SK-N-SH treated with all-trans-retinoic acid at 6 μM for 48 hours (cell line): Measurements from ENCODE around the gene RAB8B.

Experiments used
- ATAC-seq: fragments of 200-7000 bp; cut with Tn5 transposase; 3 replicates; pipeline ENCODE4 v1.9.1; 2020; ENCODE audit warnings: mild to moderate bottlenecking, moderate library complexity
- ARNTL ChIP-seq: fragments of 450-650 bp; formaldehyde crosslinking; IDR thresholded peaks from 2 replicates; pipeline ENCODE4 v1.5.0; 2020; ENCODE audit warnings: low read depth, mild to moderate bottlenecking, moderate library complexity, borderline replicate concordance
- BACH2 ChIP-seq: fragments of 250-450 bp; sonication (Bioruptor Pico); IDR thresholded peaks from 2 replicates; pipeline ENCODE4 v1.9.0; 2021; ENCODE audit warnings: mild to moderate bottlenecking, borderline replicate concordance
- CSDC2 ChIP-seq: fragments of 250-450 bp; sonication (Bioruptor Pico); IDR thresholded peaks from 2 replicates; pipeline ENCODE4 v1.5.0; 2020; ENCODE audit warnings: mild to moderate bottlenecking, moderate library complexity
- GLIS3 ChIP-seq: fragments of 250-450 bp; sonication (Bioruptor Pico); IDR thresholded peaks from 2 replicates; pipeline ENCODE4 v1.5.0; 2020; ENCODE audit warnings: mild to moderate bottlenecking, moderate library complexity
- ISL1 ChIP-seq: fragments of 250-450 bp; sonication (Bioruptor Pico); IDR thresholded peaks from 2 replicates; pipeline ENCODE4 v2.1.2; 2022; ENCODE audit warnings: mild to moderate bottlenecking, moderate library complexity
- OSR1 ChIP-seq: fragments of 250-450 bp; sonication (Bioruptor Pico); IDR thresholded peaks from 2 replicates; pipeline ENCODE4 v1.8.0; 2022; ENCODE audit warnings: moderate library complexity, mild to moderate bottlenecking, inconsistent platforms
- PPARA ChIP-seq: fragments of 250-450 bp; sonication (Bioruptor Pico); IDR thresholded peaks from 2 replicates; pipeline ENCODE4 v1.5.0; 2020; ENCODE audit warnings: mild to moderate bottlenecking, borderline replicate concordance
- RARB ChIP-seq: fragments of 250-450 bp; sonication (Bioruptor Pico); IDR thresholded peaks from 2 replicates; pipeline ENCODE4 v1.8.0; 2021; ENCODE audit warnings: mild to moderate bottlenecking, moderate library complexity
- SNAI2 ChIP-seq: fragments of 250-450 bp; sonication (Bioruptor Pico); IDR thresholded peaks from 2 replicates; pipeline ENCODE4 v1.5.0; 2020; ENCODE audit warnings: mild to moderate bottlenecking, moderate library complexity
- TCF4 ChIP-seq: fragments of 250-450 bp; sonication (Bioruptor Pico); IDR thresholded peaks from 2 replicates; pipeline ENCODE4 v1.8.0; 2021; ENCODE audit warnings: mild to moderate bottlenecking, moderate library complexity, borderline replicate concordance
- TOX ChIP-seq: fragments of 250-450 bp; sonication (Bioruptor Pico); IDR thresholded peaks from 2 replicates; pipeline ENCODE4 v1.8.0; 2021; ENCODE audit warnings: mild to moderate bottlenecking, moderate library complexity, borderline replicate concordance
- ZC3H10 ChIP-seq: fragments of 250-450 bp; sonication (Bioruptor Pico); IDR thresholded peaks from 2 replicates; pipeline ENCODE4 v1.5.1; 2021; ENCODE audit warnings: mild to moderate bottlenecking, moderate library complexity
- ZFP3 ChIP-seq: fragments of 250-450 bp; sonication (Bioruptor Pico); IDR thresholded peaks from 2 replicates; pipeline ENCODE4 v1.5.0; 2020; ENCODE audit warnings: mild to moderate bottlenecking, moderate library complexity
- ZFP30 ChIP-seq: fragments of 450-650 bp; formaldehyde crosslinking; IDR thresholded peaks from 2 replicates; pipeline ENCODE4 v1.5.0; 2022; ENCODE audit warnings: mild to moderate bottlenecking, moderate library complexity
- ZNF565 ChIP-seq: fragments of 450-650 bp; formaldehyde crosslinking; conservative IDR thresholded peaks from 2 replicates; pipeline ENCODE4 v1.5.0; 2020; ENCODE audit warnings: low read depth, mild to moderate bottlenecking, moderate library complexity
- ZNF70 ChIP-seq: fragments of 450-650 bp; formaldehyde crosslinking; IDR thresholded peaks from 2 replicates; pipeline ENCODE4 v1.5.0; 2020; ENCODE audit warnings: mild to moderate bottlenecking, moderate library complexity
- ZNF8 ChIP-seq: fragments of 450-650 bp; formaldehyde crosslinking; IDR thresholded peaks from 2 replicates; pipeline ENCODE4 v1.5.0; 2020; ENCODE audit warnings: mild to moderate bottlenecking, moderate library complexity
- TF ChIP-seq, protein P1 (sequence below): fragments of 250-450 bp; sonication (Bioruptor Pico); IDR thresholded peaks from 2 replicates; pipeline ENCODE4 v1.5.1; 2020; ENCODE audit warnings: low read depth, mild to moderate bottlenecking, moderate library complexity
- TF ChIP-seq, protein P2 (sequence below): fragments of 250-450 bp; sonication (Bioruptor Pico); IDR thresholded peaks from 2 replicates; pipeline ENCODE4 v1.8.0; 2020; ENCODE audit warnings: mild to moderate bottlenecking, moderate library complexity, borderline replicate concordance
- TF ChIP-seq, protein P3 (sequence below): fragments of 250-450 bp; sonication (Bioruptor Pico); IDR thresholded peaks from 2 replicates; pipeline ENCODE4 v1.8.0; 2021; ENCODE audit warnings: low read depth, mild to moderate bottlenecking, moderate library complexity, borderline replicate concordance
- TF ChIP-seq, protein P4 (sequence below): fragments of 250-450 bp; sonication (Bioruptor Pico); IDR thresholded peaks from 2 replicates; pipeline ENCODE4 v1.5.0; 2020; ENCODE audit warnings: mild to moderate bottlenecking, moderate library complexity

RAB8B gene

DNA sequence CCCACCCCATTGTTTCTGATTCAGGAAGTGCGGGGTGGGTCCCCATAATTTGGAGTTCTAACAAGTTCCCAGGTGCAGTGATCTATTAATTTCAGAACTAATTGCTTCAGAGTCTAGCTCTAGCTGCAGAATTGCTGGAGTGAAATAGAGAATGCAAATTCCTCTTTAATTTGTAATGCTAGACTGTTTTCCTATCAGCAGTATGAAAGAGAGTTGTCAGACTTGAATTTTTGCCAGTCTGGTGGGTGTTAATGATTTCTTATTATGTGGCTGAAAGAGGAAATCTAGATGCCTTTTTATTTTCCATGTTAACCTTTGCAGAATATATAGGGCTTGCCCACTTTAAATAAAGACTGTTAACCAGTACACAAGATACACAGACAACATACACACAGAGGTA is 111.7 kb downstream of the RAB8B start:
- no peak for ATAC-seq
- TF ChIP-seq ISL1 (CRISPR knock-in tag) (no peak), RARB (CRISPR knock-in tag) (no peak), ZFP30 (no peak), SNAI2 (CRISPR knock-in tag) (no peak), ARNTL (CRISPR knock-in tag) (no peak), ZNF565 (CRISPR knock-in tag) (no peak)
- TF ChIP-seq, protein P1, sequence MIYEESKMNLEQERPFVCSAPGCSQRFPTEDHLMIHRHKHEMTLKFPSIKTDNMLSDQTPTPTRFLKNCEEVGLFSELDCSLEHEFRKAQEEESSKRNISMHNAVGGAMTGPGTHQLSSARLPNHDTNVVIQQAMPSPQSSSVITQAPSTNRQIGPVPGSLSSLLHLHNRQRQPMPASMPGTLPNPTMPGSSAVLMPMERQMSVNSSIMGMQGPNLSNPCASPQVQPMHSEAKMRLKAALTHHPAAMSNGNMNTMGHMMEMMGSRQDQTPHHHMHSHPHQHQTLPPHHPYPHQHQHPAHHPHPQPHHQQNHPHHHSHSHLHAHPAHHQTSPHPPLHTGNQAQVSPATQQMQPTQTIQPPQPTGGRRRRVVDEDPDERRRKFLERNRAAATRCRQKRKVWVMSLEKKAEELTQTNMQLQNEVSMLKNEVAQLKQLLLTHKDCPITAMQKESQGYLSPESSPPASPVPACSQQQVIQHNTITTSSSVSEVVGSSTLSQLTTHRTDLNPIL (CRISPR knock-in tag) = no peak
- TF ChIP-seq, all 23 proteins: peak for 0

DNA sequence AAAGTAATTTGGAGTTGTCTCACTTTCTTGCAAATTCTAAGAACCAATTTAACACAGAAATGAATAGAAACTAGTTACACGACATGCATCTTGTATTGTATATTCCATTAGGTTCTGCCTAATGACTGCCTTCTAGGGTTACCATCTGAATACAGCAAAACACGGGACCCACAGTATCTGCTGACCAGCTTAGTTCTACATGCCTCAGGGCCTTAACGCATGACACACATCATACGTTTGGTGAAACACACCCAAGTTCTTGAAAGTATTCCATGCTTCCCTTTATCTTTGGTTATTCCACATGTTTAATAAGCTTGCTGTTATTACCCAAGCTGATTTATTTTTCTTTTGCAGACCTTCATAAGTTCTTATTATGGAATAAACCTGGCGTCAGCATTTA is 115.9 kb downstream of the RAB8B start:
- no peak for TF ChIP-seq ARNTL (CRISPR knock-in tag)
- no peak for TF ChIP-seq SNAI2 (CRISPR knock-in tag)
- TF ChIP-seq ZNF8 (CRISPR knock-in tag) = no peak
- TF ChIP-seq ISL1 (CRISPR knock-in tag) = no peak
- TF ChIP-seq ZNF565 (CRISPR knock-in tag) = no peak
- TF ChIP-seq ZFP30 = no peak
- no peak for TF ChIP-seq RARB (CRISPR knock-in tag)
- TF ChIP-seq, protein P2, sequence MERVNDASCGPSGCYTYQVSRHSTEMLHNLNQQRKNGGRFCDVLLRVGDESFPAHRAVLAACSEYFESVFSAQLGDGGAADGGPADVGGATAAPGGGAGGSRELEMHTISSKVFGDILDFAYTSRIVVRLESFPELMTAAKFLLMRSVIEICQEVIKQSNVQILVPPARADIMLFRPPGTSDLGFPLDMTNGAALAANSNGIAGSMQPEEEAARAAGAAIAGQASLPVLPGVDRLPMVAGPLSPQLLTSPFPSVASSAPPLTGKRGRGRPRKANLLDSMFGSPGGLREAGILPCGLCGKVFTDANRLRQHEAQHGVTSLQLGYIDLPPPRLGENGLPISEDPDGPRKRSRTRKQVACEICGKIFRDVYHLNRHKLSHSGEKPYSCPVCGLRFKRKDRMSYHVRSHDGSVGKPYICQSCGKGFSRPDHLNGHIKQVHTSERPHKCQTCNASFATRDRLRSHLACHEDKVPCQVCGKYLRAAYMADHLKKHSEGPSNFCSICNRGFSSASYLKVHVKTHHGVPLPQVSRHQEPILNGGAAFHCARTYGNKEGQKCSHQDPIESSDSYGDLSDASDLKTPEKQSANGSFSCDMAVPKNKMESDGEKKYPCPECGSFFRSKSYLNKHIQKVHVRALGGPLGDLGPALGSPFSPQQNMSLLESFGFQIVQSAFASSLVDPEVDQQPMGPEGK (CRISPR knock-in tag) = no peak
- no peak for TF ChIP-seq OSR1 (CRISPR knock-in tag)
- no peak for TF ChIP-seq TOX (CRISPR knock-in tag)
- no peak for TF ChIP-seq BACH2
- TF ChIP-seq GLIS3 (CRISPR knock-in tag) = no peak
- TF ChIP-seq, all 23 proteins: peak for 0
- ATAC-seq = no peak

DNA sequence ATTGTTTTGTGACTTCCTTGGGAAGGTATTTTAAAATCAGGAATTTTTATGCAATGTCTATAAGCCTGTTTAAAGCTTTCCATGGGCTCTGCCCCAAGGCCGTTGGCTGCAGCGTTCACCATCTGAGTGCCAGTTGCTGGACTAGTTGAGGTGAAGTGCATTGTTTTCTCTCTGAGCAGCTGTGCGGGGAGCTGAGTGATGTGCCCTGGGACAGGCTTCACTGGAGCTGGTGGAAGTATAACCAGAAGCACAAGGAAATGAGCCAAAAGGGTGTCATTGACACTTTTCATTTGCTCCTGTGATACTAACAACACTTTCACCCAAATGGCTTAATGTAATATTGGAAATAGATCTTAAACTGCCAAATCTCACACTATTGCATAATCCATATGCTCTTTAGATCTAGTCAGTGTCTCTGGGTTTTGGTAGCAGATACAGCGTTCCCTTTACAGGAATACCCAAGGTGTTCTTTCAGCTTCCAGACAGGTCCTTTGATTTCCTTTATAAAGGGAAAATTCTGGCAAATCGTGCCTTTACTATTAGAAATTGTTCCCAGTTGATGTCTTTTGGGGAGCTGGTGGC is 117.2 kb downstream of the RAB8B start:
- ATAC-seq = no peak
- TF ChIP-seq OSR1 (CRISPR knock-in tag) (no peak), SNAI2 (CRISPR knock-in tag) (no peak), PPARA (no peak)

DNA sequence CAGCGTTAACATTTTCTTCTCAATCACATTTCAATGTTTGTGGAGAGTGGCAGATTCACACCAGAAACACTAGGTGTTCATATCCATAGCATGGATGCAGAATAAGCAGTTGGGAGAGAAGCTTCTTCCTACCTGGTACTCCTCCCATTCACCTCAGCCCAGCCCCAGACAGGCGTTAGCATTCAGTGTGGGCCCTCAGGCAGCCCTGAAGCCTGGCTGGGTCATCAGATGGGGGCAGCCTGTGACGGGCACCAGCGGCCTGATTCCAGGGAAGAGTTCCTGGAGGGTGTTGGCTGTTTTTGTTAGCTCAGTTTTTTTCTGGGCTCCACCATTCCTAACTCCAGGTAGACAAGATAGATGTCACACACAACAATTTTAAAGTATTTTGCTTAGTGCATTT is 119.1 kb downstream of the RAB8B start:
- ATAC-seq = no peak
- TF ChIP-seq CSDC2 (CRISPR knock-in tag) (no peak), ZNF565 (CRISPR knock-in tag) (no peak), ARNTL (CRISPR knock-in tag) (no peak), ZFP30 (no peak), BACH2 (no peak), ZNF70 (CRISPR knock-in tag) (no peak), TCF4 (CRISPR knock-in tag) (no peak)
- TF ChIP-seq, protein P1 (CRISPR knock-in tag) = no peak
- TF ChIP-seq, protein P2 (CRISPR knock-in tag) = no peak
- TF ChIP-seq, all 23 proteins: peak for 0

DNA sequence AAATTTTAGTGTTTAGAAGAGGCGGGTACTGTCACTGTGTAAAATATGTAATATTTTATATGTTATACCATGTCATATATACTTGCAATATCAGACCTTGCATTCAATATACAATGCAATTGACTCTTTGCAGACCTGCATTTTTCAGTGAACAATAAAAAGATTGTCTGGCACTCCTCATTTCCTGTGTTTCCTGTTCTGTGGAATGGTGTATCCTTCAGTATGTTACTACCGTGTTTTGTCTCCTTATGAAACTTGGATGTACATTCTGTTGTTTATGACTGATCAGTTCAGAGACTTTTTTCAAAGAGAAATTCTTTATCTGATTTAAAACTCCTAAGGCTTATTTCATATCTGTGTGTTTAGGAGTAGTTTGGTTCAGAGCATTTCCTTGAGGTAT is 119.5 kb downstream of the RAB8B start:
- no peak for ATAC-seq
- TF ChIP-seq, protein P1 (CRISPR knock-in tag) = no peak
- no peak for TF ChIP-seq TOX (CRISPR knock-in tag)
- TF ChIP-seq, protein P3, sequence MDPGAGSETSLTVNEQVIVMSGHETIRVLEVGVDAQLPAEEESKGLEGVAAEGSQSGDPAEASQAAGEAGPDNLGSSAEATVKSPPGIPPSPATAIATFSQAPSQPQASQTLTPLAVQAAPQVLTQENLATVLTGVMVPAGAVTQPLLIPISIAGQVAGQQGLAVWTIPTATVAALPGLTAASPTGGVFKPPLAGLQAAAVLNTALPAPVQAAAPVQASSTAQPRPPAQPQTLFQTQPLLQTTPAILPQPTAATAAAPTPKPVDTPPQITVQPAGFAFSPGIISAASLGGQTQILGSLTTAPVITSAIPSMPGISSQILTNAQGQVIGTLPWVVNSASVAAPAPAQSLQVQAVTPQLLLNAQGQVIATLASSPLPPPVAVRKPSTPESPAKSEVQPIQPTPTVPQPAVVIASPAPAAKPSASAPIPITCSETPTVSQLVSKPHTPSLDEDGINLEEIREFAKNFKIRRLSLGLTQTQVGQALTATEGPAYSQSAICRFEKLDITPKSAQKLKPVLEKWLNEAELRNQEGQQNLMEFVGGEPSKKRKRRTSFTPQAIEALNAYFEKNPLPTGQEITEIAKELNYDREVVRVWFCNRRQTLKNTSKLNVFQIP (CRISPR knock-in tag) = no peak
- no peak for TF ChIP-seq ZNF565 (CRISPR knock-in tag)
- TF ChIP-seq OSR1 (CRISPR knock-in tag) = no peak
- no peak for TF ChIP-seq ZC3H10 (CRISPR knock-in tag)
- TF ChIP-seq, protein P4, sequence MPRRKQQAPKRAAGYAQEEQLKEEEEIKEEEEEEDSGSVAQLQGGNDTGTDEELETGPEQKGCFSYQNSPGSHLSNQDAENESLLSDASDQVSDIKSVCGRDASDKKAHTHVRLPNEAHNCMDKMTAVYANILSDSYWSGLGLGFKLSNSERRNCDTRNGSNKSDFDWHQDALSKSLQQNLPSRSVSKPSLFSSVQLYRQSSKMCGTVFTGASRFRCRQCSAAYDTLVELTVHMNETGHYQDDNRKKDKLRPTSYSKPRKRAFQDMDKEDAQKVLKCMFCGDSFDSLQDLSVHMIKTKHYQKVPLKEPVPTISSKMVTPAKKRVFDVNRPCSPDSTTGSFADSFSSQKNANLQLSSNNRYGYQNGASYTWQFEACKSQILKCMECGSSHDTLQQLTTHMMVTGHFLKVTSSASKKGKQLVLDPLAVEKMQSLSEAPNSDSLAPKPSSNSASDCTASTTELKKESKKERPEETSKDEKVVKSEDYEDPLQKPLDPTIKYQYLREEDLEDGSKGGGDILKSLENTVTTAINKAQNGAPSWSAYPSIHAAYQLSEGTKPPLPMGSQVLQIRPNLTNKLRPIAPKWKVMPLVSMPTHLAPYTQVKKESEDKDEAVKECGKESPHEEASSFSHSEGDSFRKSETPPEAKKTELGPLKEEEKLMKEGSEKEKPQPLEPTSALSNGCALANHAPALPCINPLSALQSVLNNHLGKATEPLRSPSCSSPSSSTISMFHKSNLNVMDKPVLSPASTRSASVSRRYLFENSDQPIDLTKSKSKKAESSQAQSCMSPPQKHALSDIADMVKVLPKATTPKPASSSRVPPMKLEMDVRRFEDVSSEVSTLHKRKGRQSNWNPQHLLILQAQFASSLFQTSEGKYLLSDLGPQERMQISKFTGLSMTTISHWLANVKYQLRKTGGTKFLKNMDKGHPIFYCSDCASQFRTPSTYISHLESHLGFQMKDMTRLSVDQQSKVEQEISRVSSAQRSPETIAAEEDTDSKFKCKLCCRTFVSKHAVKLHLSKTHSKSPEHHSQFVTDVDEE = no peak
- TF ChIP-seq ZFP3 (CRISPR knock-in tag) = no peak
- TF ChIP-seq CSDC2 (CRISPR knock-in tag) = no peak
- no peak for TF ChIP-seq RARB (CRISPR knock-in tag)
